Caki2 (cell line): Measurements from ENCODE around the gene TUBB1. TPM values are rescaled to one million over a fixed set of nuclear protein-coding genes. Genes with fewer than 3 reads are reported as not detected.
"Not testable (repeated sequence)": the region's sequence is repeated elsewhere in the genome, so short reads cannot be mapped to it uniquely, and the experiment has no call there.

ENCODE experiments used
- DNase-seq: peaks from one replicate; pipeline ENCODE4 v3.0.0-alpha.2; 2015; ENCODE audit warnings: low read depth
- in situ Hi-C: cut with HindIII; loops from 2 replicates; pipeline ENCODE4 v1.10.0; 2016; ENCODE audit warnings: low sequenced_read_pairs, low pct_unique_long_range_greater_than_20kb, mixed read lengths
- total RNA-seq: library from RNA; depleted of rRNA; stranded (reverse); fragments of >200 nt; shearing (Covaris generic); gene quantifications from 2 replicates; pipeline ENCODE4 v1.2.3, GENCODE V29; 2014; ENCODE audit warnings: low replicate concordance

Gene TUBB1
- total RNA-seq, 1 experiment from 2014 or later = not detected

DNA sequence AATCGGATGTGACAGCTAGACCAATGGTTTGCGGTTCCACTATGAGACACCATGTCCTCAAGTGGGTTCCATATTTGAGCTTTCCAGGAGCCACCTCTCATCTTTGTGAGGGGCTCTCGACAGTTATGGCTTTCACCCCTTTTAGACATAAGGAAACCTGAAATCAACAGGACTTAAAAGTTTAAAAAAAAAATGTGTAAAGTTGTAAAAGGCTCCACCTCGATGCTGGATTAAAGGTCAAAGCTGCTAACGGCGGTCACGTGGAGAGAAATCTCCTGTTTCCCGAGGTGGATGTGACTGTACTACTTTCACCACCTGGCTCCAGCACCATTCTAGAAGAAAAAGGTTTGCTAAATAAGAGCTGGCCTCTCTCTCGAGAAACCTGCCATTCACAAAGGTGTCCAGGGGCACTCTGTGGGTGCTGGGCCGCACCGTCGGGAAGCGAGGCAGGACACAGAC lies 12.4 kb downstream of the TUBB1 start:
- no peak for DNase-seq
- in situ Hi-C loops = no loop called here

DNA sequence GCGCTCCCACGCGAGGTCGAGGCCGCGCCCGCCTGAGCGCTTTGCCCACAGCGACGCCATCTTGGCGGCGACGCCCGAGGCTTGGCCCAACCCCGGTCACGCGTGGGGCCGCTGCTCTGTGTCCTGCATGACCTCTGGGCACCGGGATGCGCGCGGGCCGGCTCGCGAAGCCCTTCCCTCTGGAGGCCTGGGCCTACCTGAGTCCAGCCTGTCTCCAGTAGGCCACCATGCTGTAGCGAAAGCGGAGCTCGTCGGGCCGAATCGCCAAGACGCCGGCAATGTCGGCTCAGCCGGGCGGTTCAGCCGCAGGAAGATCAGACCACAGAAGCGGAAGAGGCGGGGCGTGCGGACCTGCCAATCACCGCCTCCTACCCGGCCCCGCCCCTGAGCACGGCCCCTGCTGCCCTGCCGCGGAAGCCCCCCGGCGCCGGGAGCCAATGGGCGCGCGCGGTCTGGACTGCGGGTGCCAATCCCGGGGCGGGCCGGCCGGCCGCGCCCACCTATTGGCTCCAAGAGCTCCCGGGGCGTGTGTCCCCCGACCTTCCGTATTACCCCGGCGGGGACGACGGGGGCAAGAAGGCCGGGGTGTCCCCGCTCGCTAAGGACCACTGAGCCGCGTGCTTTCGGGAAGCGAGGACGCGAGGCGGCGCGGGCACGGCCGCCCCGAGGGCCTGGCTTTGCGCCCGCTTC lies 12.9 kb downstream of the TUBB1 start, which contains the start of gene ATP5F1E:
Gene ATP5F1E, minus strand, starts transcription at position 313 of the 690 bp plus-strand sequence. Its CDS starts 84 bp downstream, at position 229.
- in situ Hi-C loops = no loop called here
- peak; percentile 97 for DNase-seq

DNA sequence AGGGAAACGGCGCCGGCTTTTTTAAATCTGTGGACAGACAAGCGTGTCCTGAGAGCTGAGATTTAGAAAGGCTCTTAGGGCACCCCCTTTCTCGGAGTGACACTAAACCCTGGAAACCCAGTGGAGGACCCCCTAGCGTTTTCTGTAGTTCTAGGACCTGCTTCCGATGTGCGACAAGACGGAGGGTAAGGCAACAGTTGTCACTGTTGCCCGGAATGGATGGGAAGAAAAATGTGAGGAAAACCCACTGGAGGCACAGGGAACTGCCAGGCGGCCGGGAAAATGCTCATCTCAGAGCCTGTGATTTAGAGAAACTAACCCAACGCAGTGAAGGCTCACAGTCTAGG lies 13.5 kb downstream of the TUBB1 start:
- no peak for DNase-seq

DNA sequence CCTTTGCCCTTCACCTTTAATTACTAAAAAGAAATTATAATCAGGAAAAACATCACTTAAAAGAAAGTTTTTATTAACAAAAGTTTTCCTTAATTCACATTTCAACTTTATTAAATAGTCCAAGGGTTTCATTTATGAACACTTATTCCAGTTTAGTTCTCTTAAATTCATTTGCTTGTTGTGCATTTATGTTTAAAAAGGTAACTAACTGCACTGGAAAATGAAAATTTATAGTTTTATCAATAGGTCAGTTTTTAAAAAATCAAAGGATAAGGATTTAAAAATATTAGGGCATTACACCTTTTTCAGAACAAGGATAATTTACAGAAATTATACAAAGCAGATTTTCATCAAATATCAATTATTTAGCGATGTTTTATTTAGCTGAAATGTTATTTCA lies 13.9 kb downstream of the TUBB1 start:
- in situ Hi-C loops = no loop called here
- DNase-seq = no peak

More for the DNA sequence above, 13.5 kb downstream of the TUBB1 start:
- in situ Hi-C loops = no loop called here

DNA sequence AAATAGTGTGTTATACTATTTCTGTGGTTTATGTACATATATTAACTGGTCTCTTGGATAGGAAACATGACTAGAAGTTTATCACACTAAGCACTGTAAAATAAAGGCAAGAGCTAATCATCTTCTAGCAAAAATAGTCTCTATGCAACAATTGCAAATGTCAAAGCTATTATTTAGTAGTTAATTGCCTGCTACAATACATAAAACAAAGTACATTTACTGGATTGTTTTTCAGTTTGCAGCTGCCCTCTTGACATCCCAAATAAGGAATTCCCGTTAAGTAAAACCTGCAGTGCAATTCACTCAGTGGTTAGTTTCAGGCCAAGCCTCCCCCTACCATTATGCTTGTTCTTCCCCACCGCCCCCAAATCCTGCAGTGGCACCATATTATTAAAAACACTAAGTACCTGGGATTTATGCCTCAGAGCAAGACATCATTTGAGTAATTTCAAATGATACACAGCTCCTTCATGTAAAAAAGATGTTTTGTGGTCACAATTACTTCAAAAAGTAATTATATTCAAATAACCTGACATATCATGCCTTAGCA lies 14.5 kb downstream of the TUBB1 start:
- in situ Hi-C loops = no loop called here

DNA sequence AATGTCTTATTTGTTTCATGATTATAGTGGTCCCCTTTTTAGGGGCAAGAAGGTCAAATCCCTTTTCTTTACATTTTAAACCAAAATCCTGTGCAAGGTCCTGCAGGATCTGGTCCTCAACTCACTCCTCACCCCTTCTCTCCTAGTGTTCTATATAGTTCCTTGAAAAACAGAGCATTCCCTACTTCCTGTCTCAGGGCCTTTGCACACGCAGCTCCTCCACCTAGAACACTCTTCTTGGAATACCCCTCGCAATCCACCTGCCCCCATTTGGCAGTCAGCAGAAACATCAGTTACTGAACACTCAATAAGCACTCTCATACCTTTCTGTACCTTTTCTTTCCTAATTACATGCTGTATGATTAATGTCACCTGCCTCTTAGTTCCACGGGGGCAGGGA lies 16.2 kb downstream of the TUBB1 start:
- no peak for DNase-seq
- in situ Hi-C loops = no loop called here

More for the DNA sequence above, 14.5 kb downstream of the TUBB1 start:
- no peak for DNase-seq

DNA sequence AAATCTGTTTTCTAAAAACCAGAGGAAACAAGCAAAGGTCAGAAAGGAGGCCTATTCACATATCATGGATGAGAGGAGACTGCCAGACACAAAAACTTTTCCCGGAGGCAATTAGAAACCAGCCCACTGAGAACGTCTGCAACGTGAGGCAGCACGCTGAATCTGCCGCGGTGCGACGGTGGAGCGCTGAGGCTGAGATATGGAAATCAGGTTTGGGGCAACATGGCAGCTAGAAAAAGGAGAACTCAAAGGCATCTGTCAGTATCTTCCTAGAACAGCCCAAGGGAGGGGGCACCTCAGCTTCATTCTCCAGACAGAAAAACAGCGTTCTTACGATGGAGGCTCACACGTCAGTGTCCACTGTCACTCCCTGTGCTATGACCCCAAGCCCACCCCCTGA lies 18.2 kb downstream of the TUBB1 start:
- in situ Hi-C loops = no loop called here
- no peak for DNase-seq

DNA sequence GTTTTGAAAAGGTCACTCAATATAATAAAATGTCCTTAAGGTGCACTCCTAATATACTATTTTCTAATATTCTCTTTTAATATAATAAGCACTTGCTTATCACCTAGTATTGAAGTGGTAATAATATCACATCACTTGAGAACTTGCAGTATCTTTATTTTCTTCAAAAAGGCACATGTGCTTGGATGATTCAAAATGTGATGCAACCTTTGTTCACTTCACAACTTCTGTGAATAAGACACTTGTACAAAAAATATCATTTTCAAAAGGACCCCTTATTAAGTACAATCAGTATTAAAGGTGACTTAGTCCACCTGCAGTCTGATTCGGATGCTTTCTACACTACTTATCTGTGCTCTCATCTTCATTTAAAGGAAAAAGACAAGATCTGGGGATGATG lies 20.0 kb downstream of the TUBB1 start:
- DNase-seq = no peak
- in situ Hi-C loops = no loop called here

DNA sequence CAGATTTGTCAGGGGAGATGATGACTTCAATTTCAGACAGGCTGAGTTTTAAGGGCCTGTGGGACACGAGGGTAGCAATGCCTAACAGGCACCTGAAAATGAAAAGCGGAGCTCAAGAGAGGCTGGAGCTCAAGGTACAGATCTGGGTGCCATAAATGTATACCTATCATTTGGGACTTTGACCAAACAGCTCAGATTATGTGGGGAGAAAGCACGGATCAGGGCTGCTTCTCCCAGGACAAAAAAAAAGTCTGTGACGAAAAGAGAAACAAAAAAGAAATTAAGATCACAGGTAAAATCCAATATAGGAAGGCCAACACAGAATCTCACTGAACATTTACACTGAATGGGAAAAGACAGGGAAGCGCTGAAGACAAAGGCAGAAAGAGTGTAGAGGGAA lies 21.4 kb downstream of the TUBB1 start:
- in situ Hi-C loops = no loop called here
- no peak for DNase-seq

DNA sequence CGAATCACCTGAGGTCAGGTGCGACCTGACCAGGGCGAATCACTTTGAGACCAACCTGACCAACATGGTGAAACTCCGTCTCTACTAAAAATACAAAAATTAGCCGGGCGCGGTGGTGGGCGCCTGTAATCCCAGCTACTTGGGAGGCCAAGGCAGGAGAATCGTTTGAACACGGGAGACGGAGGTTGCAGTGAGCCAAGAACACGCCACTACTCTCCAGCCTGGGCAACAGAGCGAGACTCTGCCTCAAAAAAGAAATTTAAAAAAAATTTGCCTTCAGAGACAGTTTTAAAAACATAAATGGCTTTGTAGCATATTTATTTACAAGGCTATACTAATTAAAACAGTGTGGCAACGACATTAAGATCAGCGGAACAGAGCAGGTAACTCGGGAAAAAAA lies 22.3 kb downstream of the TUBB1 start:
- in situ Hi-C loops, DNase-seq: not testable (repeated sequence)

DNA sequence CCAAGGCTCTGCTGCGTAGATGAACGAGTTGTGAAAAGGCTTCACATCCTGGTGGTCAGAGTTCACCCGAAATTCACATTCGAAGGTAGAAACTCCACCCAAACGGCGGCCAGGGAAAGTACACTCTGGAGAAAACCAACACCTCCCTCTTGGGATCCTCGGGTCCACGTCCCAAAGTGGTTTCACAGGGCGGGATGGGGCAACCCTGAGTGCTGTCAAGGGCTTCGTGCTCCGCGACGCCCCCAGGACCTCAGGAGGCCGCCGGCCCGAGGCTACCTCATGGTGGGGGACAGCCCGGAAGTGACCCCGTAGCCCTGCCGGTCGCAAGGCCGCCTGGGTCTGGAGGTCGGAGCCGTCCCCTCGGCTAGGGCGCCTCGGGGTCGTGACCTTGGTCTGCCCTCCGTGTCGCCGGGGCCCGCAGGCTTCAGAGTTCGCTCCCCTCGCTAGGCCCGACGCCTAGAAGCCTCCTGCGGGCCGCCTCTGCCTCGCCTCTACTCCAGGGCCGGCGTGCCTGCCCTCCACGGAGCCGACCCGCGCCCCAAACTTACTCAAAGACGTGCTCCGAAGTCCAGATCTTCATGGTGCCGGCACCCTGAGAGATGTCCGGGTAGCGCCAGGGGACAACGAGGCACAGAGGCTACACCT lies 23.0 kb downstream of the TUBB1 start, which contains the start of gene PRELID3B:
Gene PRELID3B, minus strand, starts transcription at position 636 of the 645 bp plus-strand sequence. Its CDS starts 56 bp downstream, at position 580.
- in situ Hi-C loops = no loop called here
- no peak for DNase-seq

DNA sequence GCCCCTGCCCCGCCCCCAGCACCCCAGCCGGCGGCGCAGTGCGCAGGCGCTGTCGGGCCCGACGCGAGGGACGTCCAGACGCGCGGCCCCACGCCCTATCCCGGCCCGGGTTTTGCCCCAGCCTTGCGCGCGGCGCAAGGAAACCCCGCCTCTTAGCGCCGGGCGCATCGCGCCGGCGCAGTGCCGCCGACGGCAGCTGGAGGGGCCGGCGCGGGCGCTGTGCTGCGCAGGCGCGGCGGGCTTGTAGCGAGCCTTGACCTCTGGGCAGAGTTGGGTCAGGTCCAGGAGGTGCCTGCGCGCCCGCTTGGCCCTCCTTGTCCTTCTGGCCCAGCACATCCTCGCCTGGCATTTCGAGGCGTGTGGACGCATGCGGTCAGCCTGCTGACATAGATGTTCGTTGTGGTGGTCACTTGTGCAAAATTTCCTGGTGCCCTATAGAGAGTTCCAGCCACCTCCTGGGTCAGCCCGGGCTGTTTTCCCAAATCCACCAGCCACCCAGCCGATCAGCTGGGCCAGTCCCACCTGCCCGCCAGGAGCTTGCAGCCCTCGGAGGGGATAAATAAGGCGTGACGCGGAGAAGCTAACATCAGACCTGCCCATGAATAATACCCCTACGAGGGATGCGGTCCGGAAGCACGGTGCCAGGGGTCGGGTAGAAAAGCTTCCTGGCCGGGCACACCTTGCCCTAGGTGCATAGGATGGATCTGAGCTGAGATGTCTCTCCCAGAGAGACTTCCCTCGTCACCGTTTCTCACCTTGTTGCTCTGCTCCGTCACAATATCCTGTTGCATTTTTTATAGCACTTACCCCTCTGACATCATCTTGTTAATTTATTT lies 23.8 kb downstream of the TUBB1 start:
- in situ Hi-C loops = no loop called here
- peak; percentile 94 for DNase-seq

DNA sequence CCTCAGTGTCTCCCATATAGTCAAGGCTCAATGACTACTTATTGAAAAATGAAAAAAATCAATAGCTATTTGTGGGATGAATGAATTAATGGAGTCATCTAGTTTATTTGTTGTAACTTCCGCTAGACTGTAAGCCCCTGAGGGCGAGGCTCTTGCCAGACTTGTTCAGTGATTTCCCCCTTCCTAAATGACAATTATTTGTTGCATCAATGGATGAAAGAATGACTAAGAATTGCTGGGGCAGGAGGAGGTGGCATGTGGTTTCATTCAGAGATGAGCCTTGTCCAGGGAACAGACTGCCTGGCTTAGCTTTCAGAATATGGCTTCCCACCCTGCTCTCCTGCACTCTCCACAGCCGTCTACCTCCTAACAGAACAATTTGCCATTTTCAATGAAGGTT lies 24.5 kb downstream of the TUBB1 start:
- DNase-seq = no peak
- in situ Hi-C loops = no loop called here

DNA sequence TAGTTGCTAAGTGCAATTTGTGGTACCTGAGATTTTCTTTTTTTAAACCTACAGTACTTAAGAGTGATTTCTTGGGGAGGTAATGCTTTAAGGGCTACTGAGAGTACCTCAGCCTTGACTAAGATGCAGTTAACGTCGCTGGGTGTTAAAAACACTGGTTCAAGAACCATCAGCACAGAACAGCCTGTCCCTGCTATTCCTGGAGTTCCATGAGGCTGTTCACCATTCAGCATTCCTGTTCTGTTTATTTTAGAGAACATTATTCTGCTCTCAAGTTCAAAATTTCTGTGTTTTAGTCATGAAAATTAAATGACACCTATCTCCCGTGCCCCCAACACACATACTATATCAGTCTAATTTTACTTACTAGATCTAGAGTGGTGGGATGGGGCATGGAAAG lies 25.1 kb downstream of the TUBB1 start:
- in situ Hi-C loops = no loop called here

DNA sequence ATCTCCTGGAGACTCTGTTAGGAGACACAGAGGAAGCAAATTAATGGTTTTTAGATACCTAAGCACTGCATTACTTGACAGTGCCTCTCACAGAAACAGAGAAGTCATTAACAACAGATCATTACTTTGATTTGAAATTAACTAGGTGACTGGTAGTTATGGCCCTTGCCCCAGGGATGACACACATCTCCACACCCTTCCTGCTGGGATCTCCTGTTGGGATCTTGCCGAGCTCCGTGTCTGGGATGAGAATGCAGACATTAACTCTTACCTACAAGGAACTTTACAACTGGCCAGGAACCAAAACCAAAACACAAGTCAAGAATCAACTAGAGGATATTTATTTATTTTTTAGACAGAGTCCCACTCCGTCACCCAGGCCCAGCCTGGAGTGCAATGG lies 25.6 kb downstream of the TUBB1 start:
- DNase-seq = no peak
- in situ Hi-C loops = no loop called here

More for the DNA sequence above, 25.1 kb downstream of the TUBB1 start:
- DNase-seq = no peak

DNA sequence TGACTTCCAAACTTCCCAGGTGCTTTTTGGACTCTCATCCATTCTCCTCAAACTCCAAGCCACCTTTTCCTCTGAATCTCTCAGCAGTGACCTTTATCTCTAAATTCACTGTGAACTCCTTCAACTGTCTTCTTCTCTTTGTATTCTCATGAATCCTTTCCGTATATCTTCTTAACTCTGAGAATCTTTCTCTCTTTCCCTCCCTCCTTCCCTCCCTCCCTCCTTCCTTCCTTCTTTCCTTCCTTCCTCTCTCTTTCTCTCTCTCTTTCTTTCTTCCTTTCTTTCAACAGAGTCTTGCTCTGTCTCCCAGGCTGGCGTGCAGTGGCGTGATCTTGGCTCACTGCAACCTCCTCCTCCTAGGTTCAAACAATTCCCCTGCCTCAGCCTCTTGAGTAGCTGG lies 27.6 kb downstream of the TUBB1 start:
- in situ Hi-C loops = no loop called here

DNA sequence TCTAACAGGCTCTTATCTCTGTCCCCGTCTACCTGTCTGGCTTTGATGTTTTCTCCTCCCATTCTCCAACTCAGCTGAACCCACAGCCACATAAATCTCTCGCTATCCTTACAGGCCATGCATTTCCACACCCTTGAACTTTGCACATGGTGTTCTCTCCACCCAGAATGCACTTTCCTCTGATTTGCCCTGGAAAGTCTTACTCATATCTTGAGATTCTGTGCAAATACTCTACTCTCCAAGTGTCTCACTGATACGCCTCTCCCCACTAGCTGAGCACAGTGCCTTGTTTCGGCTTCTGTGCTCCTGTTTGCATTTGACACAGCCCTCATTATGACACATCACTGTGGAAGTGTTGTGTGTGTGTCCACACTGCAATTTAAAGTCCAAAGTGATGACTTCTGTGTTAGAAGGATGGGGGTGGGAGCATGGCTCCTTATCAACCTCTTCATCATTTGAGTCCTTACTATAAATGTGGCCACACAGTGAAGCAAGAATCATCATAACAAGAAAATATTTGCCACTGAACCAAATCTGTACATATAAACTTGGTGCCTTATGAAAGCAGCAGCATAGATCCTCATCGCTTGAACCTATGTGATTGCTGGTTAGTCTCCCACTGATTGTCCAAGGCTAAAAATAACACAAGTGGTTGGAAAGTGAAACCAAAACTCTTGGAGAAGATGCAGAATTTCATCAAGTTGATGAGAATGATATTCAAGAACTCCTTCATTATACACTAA lies 28.9 kb downstream of the TUBB1 start:
- DNase-seq = no peak
- in situ Hi-C loops = no loop called here

More for the DNA sequence above, 27.6 kb downstream of the TUBB1 start:
- DNase-seq = no peak

DNA sequence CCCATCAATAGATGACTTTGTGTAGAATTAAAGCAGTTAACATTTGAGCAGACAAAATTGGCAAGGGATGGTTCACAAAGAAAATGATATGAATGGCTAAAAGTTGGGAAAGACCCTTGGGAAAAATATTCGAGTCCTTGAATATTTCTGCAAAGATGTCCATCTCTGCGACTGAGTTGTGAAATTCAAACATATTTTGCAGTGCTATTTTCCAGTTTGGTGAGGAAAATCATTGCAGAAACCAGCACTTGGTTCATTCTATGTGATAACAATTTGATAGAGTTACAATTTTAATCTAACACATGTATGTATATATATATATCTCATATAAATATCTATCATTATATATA lies 29.4 kb downstream of the TUBB1 start:
- no peak for DNase-seq
- in situ Hi-C loops = no loop called here
